Dendritic cell treated with granulocyte-macrophage colony-stimulating factor and Interleukin-4, amounts not matched to agents 40 ng/mL and 50 ng/mL, for 4 days (primary cell): ENCODE data around the gene APOA4.
A peak's percentile ranks its signal among the peaks of the same experiment; 100 is the strongest.

Source experiments
- H3K27ac Mint-ChIP-seq: one replicate; pipeline ENCODE4 v1.8.0; 2022; ENCODE audit warnings: mild to moderate bottlenecking, mixed read lengths
- H3K27me3 Mint-ChIP-seq: one replicate; pipeline ENCODE4 v1.8.0; 2022; ENCODE audit warnings: mild to moderate bottlenecking, mixed read lengths
- H3K36me3 Mint-ChIP-seq: one replicate; pipeline ENCODE4 v1.8.0; 2022; ENCODE audit warnings: low read depth, mixed read lengths
- H3K4me1 Mint-ChIP-seq: one replicate; pipeline ENCODE4 v1.8.0; 2022; ENCODE audit warnings: low read depth, mixed read lengths
- H3K4me3 Mint-ChIP-seq: one replicate; pipeline ENCODE4 v1.8.0; 2022; ENCODE audit warnings: mild to moderate bottlenecking, moderate library complexity, mixed read lengths
- H3K9me3 Mint-ChIP-seq: one replicate; pipeline ENCODE4 v1.8.0; 2022; ENCODE audit warnings: mixed read lengths
- intact Hi-C: fragments of 100-400 bp; cut with micrococcal nuclease; formaldehyde crosslinking; loops from one replicate; pipeline ENCODE4 v1.15.0; 2022

Gene APOA4

DNA sequence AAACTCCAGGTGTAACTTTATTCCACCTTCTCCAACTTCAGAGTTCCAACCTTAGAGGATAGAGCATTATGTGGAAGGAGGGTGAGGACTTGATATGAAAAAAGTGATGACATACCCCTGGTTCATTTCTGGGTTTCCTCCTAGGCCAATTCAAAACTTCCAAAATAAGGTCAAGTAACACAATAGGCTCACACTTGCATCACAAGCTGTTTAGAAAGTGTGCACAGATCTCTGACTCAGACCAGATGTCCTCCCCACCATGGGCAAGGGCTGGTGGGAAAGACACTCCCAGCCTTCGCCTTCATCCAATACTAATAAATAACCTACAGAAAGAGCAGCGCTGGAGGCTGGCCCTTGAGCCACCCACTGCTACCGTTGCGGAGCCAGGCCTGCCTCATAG, 44.5 kb downstream of the APOA4 start:
- intact Hi-C loops, result no loop called here
- H3K27me3 Mint-ChIP-seq, result no peaks in the 10 kb centered on the region
- peaks cover 28% of the 10 kb centered on the region for H3K4me1 Mint-ChIP-seq
- no peaks in the 10 kb centered on the region for H3K9me3 Mint-ChIP-seq
- H3K4me3 Mint-ChIP-seq, result no peak overlapping the region
- H3K36me3 Mint-ChIP-seq, result peaks cover 78% of the 10 kb centered on the region
- H3K27ac Mint-ChIP-seq, result no peak overlapping the region

DNA sequence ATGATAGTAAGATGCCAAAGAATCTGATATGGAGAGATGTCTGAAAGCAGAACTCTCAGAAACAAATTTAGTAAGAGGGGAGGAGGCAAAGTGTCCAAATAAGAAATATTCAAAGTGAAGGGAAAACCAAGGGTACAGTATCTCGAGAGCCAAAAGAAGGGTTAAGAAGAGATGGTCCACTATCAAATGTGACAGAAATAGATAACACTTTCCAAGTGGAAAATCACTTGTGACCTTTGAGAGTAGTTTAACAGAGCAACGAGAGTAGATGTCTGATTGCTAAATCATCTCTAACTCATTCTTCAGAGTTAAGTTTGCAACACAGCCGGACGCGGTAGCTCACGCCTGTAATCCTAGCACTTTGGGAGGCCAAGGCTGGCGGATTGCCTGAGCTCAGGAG, 46.0 kb downstream of the APOA4 start:
- Mint-ChIP-seq H3K9me3 (no peaks in the 10 kb centered on the region), H3K27me3 (no peaks in the 10 kb centered on the region), H3K4me1 (peaks cover 29% of the 10 kb centered on the region), H3K36me3 (peaks cover 72% of the 10 kb centered on the region), H3K27ac (no peak overlapping the region), H3K4me3 (no peak overlapping the region)
- intact Hi-C loops, result no loop called here

DNA sequence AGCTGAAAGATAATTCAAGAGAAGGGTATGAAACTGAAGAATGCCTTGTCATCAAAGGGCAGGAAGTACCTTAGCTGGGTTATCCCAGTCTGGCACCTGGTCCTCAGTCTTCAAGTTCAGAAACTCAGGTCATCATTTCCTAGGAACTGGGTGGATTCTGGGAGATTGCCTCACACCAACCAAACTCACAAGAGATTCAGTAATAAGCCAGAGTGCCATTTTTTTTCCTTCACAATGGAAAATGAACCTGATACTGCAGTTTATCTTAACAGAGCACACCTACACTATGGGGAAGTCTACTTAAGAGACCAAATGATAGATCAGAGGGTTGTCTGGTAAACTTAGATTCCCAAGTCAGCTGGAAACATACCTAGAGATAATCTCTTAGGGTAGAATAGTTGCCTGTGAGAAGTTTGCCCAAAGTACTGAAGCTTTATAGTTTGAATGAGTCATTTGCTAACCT, 46.6 kb downstream of the APOA4 start:
- intact Hi-C loops, result no loop called here
- peaks cover 34% of the 10 kb centered on the region for H3K4me1 Mint-ChIP-seq
- H3K36me3 Mint-ChIP-seq, result peaks cover 67% of the 10 kb centered on the region
- H3K27me3 Mint-ChIP-seq, result no peaks in the 10 kb centered on the region
- no peak overlapping the region for H3K27ac Mint-ChIP-seq
- no peaks in the 10 kb centered on the region for H3K9me3 Mint-ChIP-seq
- no peak overlapping the region for H3K4me3 Mint-ChIP-seq

DNA sequence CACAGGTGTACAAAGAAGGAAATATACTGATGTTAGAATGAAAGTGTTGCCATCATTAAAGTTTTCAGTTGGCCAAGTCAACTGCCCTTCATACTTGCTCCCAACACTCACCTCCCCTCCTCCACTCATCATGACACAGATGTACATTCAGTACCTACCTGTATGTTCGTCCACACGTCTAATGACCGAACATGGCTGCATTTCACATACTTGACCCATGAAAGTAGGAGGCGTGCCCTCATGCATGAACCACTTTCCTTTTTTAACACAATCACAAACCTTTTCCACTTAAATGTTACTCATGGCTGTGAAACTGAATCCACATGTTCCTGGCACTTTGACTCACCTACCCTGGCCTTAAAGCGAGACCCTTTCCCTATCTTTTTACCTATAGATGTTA, 47.1 kb downstream of the APOA4 start:
- Mint-ChIP-seq H3K27ac (no peak overlapping the region), H3K27me3 (no peaks in the 10 kb centered on the region), H3K9me3 (no peaks in the 10 kb centered on the region), H3K36me3 (peaks cover 61% of the 10 kb centered on the region), H3K4me1 (peaks cover 39% of the 10 kb centered on the region), H3K4me3 (no peak overlapping the region)
- intact Hi-C loops, result no loop called here

DNA sequence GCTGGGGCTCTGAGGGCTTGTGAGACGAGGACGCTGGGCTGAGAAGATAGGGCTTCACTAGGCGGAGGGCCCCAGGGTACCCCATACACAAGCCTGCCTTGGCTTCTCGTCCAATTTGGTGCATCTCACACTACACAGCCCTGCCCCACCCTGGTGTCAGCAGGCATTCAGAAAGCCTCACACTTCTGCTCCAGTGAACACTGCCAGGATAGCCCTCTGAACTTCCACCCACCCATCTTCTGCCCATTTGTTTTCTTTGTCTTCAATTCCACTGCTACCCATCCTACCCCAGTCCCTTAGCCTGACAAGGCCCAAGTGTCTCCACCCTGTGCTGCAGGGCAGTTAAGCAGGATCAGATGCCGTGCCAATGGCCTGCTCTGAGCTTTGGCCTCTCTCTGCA, 48.4 kb downstream of the APOA4 start:
- Mint-ChIP-seq H3K4me1 (peaks cover 53% of the 10 kb centered on the region), H3K4me3 (no peak overlapping the region), H3K27me3 (no peaks in the 10 kb centered on the region), H3K36me3 (peaks cover 49% of the 10 kb centered on the region), H3K9me3 (no peaks in the 10 kb centered on the region), H3K27ac (peak overlapping the region; percentile 38)
- intact Hi-C loops, result no loop called here

DNA sequence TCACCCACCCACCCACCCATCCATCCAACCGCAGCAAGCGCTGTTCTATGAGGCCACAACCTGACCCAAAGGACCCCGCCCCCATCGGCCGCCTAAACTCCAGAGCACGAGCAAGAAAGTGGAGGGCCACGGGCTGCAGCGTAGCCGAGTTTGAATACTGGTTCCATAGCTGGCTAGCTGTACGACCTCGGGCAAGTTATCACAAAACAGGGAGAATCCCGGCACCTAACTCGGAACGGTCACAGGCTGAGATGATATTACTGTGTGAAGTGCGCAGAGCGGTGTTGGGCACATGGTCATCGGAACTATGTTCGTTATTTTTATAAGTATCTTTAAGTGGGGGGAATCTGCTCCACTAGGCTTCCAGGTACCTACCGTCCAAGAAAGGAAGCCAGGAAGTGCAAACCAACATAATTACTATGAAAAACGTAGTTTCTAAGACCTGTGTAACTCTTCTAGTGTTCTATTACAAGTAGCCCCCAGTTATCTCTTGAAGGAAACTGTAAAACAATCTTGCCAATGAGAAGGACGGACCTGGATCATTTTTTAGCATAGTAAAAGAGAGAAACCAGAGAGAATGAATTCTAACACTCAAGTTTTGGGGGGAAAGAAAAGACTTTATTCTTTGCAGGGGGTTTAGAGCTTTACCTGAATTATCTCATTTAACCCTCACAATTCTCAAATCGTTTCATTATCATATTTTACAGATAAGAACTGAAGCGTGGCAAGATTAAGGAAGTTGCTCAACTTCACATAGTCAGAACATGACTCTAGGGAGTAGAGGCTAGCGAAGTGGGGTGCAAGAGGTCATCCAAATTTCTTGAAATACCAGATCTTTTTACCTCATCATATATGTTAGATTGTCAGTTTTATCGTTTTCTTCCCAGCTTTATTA, 49.7 kb downstream of the APOA4 start:
- H3K4me3 Mint-ChIP-seq, result peak overlapping the region; percentile 99
- H3K36me3 Mint-ChIP-seq, result peaks cover 49% of the 10 kb centered on the region
- no peaks in the 10 kb centered on the region for H3K9me3 Mint-ChIP-seq
- intact Hi-C loops, result loop anchor here (1.0 kb wide), 1 partner anchor 15 kb away; the partner anchor contains the start of gene ZPR1
- peak overlapping the region; percentile 97 for H3K27ac Mint-ChIP-seq
- no peaks in the 10 kb centered on the region for H3K27me3 Mint-ChIP-seq
- peaks cover 59% of the 10 kb centered on the region for H3K4me1 Mint-ChIP-seq

DNA sequence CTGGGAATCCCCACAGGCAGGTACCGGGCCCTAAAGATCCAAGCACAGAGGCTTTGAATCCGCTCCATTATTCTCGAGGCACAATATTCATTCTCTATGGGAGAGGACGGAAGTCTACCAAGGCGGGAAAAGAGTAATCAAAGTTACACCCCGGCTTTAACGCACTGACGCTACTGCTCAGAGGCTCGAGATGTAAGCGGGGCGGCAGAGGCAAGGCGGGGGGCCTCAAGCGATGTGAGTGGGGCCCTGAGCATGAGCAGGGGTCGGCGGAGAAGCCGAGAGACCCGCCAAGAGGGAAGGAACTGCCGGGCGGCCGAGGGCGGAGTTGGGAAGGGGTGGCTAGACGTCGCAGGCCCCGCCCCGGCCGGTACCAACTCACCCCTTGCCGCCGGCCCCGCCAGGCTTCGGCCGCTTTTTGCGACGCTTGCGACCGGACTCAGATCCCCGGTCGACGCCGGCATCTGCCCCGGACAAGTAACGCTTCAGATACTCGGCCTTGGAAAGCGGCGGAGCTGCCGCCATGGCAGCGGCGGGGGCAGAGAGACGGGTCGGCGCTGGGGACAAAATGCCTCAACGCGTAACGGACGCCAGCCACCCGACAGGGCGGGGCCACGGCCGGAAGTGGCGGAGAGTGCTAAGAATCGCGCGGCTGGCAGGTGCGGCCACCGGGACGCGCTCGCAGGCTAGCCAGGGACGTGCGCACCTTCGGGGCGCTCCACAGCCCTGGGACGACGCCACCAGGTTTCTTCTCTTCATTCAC, 50.5 kb downstream of the APOA4 start, which contains the start of gene BUD13:
Gene BUD13 (minus strand): TSS at position 545 of the 760 bp plus-strand sequence. CDS start 23 bp downstream, at position 522.
- no peaks in the 10 kb centered on the region for H3K9me3 Mint-ChIP-seq
- H3K36me3 Mint-ChIP-seq, result peaks cover 43% of the 10 kb centered on the region
- H3K27ac Mint-ChIP-seq, result peak within 1 kb of the TSS; percentile 97
- intact Hi-C loops, result loop anchor here (1.0 kb wide), 1 partner anchor 16 kb away; the partner anchor contains the start of gene ZPR1
- H3K4me1 Mint-ChIP-seq, result peaks cover 54% of the 10 kb centered on the region
- H3K27me3 Mint-ChIP-seq, result no peaks in the 10 kb centered on the region
- peak within 1 kb of the TSS; percentile 99 for H3K4me3 Mint-ChIP-seq

DNA sequence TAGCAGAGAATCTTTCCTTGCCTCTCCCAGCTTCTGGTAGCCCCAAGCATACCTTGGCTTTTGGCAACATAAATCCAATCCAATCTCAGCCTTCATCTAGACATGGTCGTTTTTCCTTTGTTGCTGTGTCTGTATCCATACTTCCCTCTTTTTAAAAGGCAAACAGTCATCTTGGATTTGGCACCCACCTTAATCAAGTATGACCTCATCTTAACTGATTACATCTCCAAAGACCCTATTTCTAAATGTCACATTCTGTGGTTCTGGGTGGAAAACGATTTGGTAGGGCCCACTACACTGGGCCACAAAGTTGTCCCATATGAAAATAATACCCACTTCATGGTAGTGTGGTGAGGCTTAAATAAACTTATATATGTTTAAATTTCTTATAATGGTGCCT, 51.2 kb downstream of the APOA4 start:
- intact Hi-C loops, result no loop called here
- Mint-ChIP-seq H3K27me3 (no peaks in the 10 kb centered on the region), H3K4me3 (peak overlapping the region; percentile 99), H3K4me1 (peaks cover 51% of the 10 kb centered on the region), H3K27ac (peak overlapping the region; percentile 97), H3K9me3 (no peaks in the 10 kb centered on the region), H3K36me3 (peaks cover 43% of the 10 kb centered on the region)
